Esophagus muscularis mucosa (tissue), 4 donors: Measurements from ENCODE around the gene ELOVL4. TPM values are rescaled to one million over a fixed set of nuclear protein-coding genes. Genes with fewer than 3 reads are reported as not detected.

Source experiments
- DNase-seq: peaks from one replicate; pipeline ENCODE4 v3.0.0-alpha.2; 2017; ENCODE audit errors: extremely low spot score
- H3K27ac ChIP-seq, 4 donors: fragments of 200-600 bp; sonication (generic); replicated peaks in 1 of 4; 1 replicate in 3 of 4; 2 replicates in 1 of 4; pipeline ENCODE4 v1.5.1; 2016 to 2019; ENCODE audit warnings: mild to moderate bottlenecking in 1 of 4
- H3K27me3 ChIP-seq, 4 donors: fragments of 200-600 bp; sonication (generic); one replicate each; pipeline versions ENCODE4 v1.5.1 to v1.6.0; 2016 to 2019
- H3K36me3 ChIP-seq, 4 donors: fragments of 200-600 bp; sonication (generic); one replicate each; pipeline ENCODE4 v1.5.1; 2016 to 2019
- H3K4me1 ChIP-seq, 4 donors: fragments of 200-600 bp; sonication (generic); one replicate each; pipeline ENCODE4 v1.5.1; 2016 to 2019
- H3K4me3 ChIP-seq, 4 donors: fragments of 200-600 bp; sonication (generic); 1 replicate in 2 of 4; 2 replicates in 2 of 4; pipeline ENCODE4 v1.5.1; 2016 to 2019; ENCODE audit warnings: mild to moderate bottlenecking in 4 of 4, moderate library complexity in 1 of 4
- H3K9me3 ChIP-seq, 4 donors: fragments of 200-600 bp; sonication (generic); 1 replicate in 3 of 4; 2 replicates in 1 of 4; pipeline ENCODE4 v1.5.1; 2016 to 2019
- CTCF ChIP-seq, 3 experiments: fragments of 200-600 bp in 2 of 3; fragments of 450-650 bp in 1 of 3; sonication (generic) in 2 of 3; IDR thresholded peaks; one replicate each; pipeline ENCODE4 v1.5.1; 2017 to 2019; ENCODE audit warnings: antibody characterized with exemption in 3 of 3, mild to moderate bottlenecking in 2 of 3, moderate library complexity in 1 of 3
- EP300 ChIP-seq: sonication (generic); formaldehyde crosslinking; IDR thresholded peaks from one replicate; pipeline ENCODE4 v1.6.1; 2017; ENCODE audit warnings: antibody characterized with exemption
- POLR2A ChIP-seq: fragments of 450-650 bp; IDR thresholded peaks from one replicate; pipeline ENCODE4 v1.6.1; 2017; ENCODE audit warnings: antibody characterized with exemption, moderate library complexity, mild to moderate bottlenecking, low read depth
- POLR2AphosphoS5 ChIP-seq, 2 donors: sonication (generic); formaldehyde crosslinking; IDR thresholded peaks; one replicate each; pipeline ENCODE4 v1.6.1; 2017; ENCODE audit warnings: antibody characterized with exemption in 2 of 2
- WGBS: methylation state at CpG from one replicate; pipeline ENCODE4 v1.1.5; 2018; 5-methylcytosine and 5-hydroxymethylcytosine counted together
- intact Hi-C: fragments of 100-400 bp; cut with DNase I; formaldehyde crosslinking; loops from one replicate; pipeline ENCODE4 v1.15.1; 2023
- total RNA-seq, 4 donors: library from RNA; depleted of rRNA; stranded (reverse); fragments of >200 nt; gene quantifications; one replicate each; pipeline versions ENCODE4 v1.1.0 to v1.2.1, GENCODE V29; 2016

Gene ELOVL4
- total RNA-seq, 4 donors from 2014 or later = 2.1 to 3.7 (median 2.1) TPM

DNA sequence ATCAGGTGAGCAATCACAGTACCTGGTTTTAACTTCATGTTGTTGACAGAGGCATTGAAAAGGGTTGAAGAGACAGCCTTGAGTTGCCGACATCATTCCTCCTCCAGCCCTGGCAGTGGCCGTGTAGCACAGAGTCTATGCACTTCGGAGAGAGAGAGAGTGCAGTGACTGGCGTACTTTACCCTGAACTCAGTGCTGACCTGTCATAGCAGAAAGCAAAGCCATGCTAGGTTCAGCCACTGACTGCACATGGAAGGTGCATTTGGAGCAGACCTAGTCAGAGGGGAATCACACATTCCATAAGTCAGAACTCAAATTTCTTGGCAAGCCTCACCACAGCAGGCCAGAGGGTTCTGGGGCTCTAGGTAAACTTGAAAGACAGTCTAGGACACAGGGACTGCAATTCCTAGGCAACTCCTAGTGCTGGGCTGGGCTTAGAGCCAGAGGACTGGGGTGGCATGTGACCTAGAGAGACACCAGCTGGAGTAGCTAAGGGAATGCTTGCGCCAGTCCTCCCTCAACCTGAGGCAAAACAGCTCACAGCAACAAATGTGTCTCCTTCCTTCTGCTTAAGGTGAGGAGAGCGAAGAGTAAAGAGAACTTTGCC is 69.1 kb downstream of the ELOVL4 start:
- no peak for TF ChIP-seq POLR2AphosphoS5 (IDR thresholded peaks at IDR 0.05)
- Histone ChIP-seq H3K9me3 (peaks cover 0 to 5% (median 0%) of the 10 kb centered on the region in 4 donors), H3K4me1 (peaks cover 0 to 4% (median 2%) of the 10 kb centered on the region in 4 donors), H3K27ac (no peak overlapping the region), H3K27me3 (no peaks in the 10 kb centered on the region), H3K4me3 (no peak overlapping the region), H3K36me3 (no peaks in the 10 kb centered on the region)
- no peak for DNase-seq
- intact Hi-C loops = no loop called here
- 79% methylated on average over 5 of the region's 6 CpGs for WGBS

DNA sequence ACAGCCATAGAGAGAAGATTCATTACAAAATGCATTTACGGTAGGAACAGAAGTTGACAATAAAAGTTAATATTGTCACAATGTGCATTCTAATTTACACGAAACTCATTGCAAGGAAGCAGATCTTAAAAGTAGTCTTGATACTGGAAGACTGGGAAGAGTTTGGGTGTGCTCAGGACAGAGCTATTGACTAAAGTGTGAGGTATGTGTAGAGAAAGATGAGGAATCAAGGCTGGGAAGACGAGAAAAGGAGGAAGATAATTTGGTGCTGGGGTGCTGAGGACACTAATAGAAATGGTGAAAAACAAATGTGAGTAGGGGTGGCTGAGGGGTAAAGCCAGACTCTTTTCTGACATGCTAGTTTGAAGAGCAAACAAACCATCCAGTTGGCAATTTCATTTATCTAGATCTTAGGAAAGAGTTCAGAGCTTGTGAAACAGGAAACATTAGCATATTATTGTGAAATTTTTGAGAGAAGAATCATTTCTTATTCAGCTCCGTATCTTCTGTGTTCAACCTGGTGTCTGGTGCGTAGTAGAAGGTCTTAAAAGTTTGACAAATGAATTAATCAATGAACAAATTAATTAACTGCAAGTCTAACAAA is 72.7 kb downstream of the ELOVL4 start:
- Histone ChIP-seq H3K9me3 (no peaks in the 10 kb centered on the region), H3K4me1 (peaks cover 0 to 8% (median 3%) of the 10 kb centered on the region in 4 donors), H3K36me3 (no peaks in the 10 kb centered on the region), H3K27me3 (no peaks in the 10 kb centered on the region), H3K27ac (no peak overlapping the region), H3K4me3 (no peak overlapping the region)
- TF ChIP-seq EP300 (no peak), POLR2A (no peak), CTCF (IDR thresholded peaks at IDR 0.05) (no peak), POLR2AphosphoS5 (IDR thresholded peaks at IDR 0.05) (no peak)
- WGBS = 79% methylated on average over 5 of the region's 5 CpGs
- DNase-seq = no peak
- intact Hi-C loops = no loop called here

DNA sequence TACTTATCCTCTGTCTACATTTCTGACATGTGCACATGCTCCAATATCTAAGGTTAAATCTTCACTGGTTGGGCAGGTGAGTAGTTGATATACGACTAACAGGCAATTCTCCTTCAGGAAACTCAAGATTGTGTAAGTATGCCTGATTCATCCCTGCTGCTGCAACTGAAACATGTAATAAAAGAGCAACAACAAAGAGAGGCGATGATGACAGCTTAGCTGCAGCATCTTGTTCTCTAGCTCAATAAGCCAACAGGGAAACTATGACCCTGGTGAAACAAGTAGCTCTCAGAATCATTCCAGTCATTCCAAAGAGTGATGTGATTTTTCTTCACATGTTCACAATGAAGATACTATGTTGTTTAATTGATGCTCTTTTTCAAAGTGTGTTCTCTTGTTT is 74.4 kb downstream of the ELOVL4 start:
- Histone ChIP-seq H3K27me3 (no peaks in the 10 kb centered on the region), H3K27ac (no peak overlapping the region), H3K9me3 (no peaks in the 10 kb centered on the region), H3K36me3 (no peaks in the 10 kb centered on the region), H3K4me1 (peaks cover 0 to 16% (median 5%) of the 10 kb centered on the region in 4 donors), H3K4me3 (no peak overlapping the region)
- TF ChIP-seq CTCF (IDR thresholded peaks at IDR 0.05) = no peak
- no peak for TF ChIP-seq POLR2AphosphoS5 (IDR thresholded peaks at IDR 0.05)
- no peak for TF ChIP-seq EP300
- no peak for TF ChIP-seq POLR2A
- DNase-seq = no peak
- WGBS = 68% methylated on average over 2 of the region's 2 CpGs
- intact Hi-C loops = no loop called here

DNA sequence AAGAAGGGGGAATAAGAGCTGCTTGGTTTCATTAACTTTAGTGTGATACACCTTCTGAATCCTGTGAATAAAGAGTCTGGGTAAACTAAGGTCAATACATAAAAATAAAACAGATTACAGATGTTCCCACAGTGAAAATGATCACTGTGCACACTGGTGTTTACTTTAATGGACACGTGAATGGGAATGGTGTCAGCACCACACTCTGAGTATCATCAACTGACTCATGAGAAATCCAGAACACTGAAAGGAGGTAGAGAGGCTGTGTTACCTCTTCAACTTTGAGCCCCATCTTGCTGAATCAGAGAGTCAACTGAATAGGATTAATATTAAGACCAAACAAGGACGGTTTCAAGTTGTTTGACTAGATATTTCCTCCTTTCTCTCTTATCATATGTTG is 75.0 kb downstream of the ELOVL4 start:
- Histone ChIP-seq H3K4me3 (no peak overlapping the region), H3K27ac (no peak overlapping the region), H3K9me3 (no peaks in the 10 kb centered on the region), H3K27me3 (no peaks in the 10 kb centered on the region), H3K4me1 (peaks cover 0 to 18% (median 6%) of the 10 kb centered on the region in 4 donors), H3K36me3 (no peaks in the 10 kb centered on the region)
- DNase-seq = no peak
- WGBS = 65% methylated on average over 2 of the region's 2 CpGs
- TF ChIP-seq CTCF (IDR thresholded peaks at IDR 0.05) (no peak), EP300 (no peak), POLR2AphosphoS5 (IDR thresholded peaks at IDR 0.05) (no peak), POLR2A (no peak)
- intact Hi-C loops = no loop called here

- H3K4me3 ChIP-seq = peak overlapping the region; percentile 22 to 49 (median 32)
- no peak for DNase-seq
- no peaks in the 10 kb centered on the region for H3K27me3 ChIP-seq
- TF ChIP-seq CTCF (IDR thresholded peaks at IDR 0.05) (peak; percentile 80 to 97 (median 87)), POLR2AphosphoS5 (IDR thresholded peaks at IDR 0.05) (peak in 1 of 2 donors; percentile 34), EP300 (no peak)
- peaks cover 0 to 18% (median 6%) of the 10 kb centered on the region in 4 donors for H3K4me1 ChIP-seq
- intact Hi-C loops = loop anchor here (2.0 kb wide), 1 partner anchor 91 kb away; no protein-coding TSS in a partner anchor
- no peaks in the 10 kb centered on the region for H3K36me3 ChIP-seq
- WGBS = 4% methylated on average over 5 of the region's 20 CpGs
- no peaks in the 10 kb centered on the region for H3K9me3 ChIP-seq
- no peak overlapping the region for H3K27ac ChIP-seq
Observed at GRCh38 chr6:79869600-79870084, 77.7 kb downstream of the ELOVL4 start.
